ENCODE data around the gene LYPD6B. TPM values are rescaled to one million over a fixed set of nuclear protein-coding genes. Genes with fewer than 3 reads are reported as not detected.

Gene LYPD6B
- total and polyA plus RNA-seq, 2 experiments from 2014 or later = 16.8 to 26.0 TPM

DNA sequence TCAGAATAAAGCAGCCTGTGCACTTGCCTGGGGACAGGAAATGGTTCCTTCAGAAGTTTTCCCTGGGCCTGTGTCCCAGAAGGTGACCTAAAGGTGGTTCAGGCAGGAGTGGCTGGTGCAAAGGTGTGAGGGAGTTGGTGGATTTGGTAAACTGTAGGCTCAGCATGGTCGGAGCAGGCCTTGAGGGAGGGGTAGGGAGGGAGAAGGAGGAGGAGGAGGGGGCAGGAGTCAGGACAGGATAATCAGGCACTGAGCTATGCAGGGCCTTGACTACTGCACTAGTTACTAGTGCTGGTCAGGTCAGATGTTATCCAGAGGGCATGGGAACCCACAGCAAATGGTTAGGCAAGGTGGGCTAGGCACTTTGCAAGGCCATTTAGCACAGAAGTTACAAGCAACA, 21.3 kb downstream of the LYPD6B start:
- no peaks in the 10 kb centered on the region for H3K9me3 ChIP-seq (ENCODE audit: low read depth)
- WGBS (ENCODE audit: low lambda C conversion rate, missing lambda C conversion rate) = 73% methylated on average over 1 of the region's 1 CpG

DNA sequence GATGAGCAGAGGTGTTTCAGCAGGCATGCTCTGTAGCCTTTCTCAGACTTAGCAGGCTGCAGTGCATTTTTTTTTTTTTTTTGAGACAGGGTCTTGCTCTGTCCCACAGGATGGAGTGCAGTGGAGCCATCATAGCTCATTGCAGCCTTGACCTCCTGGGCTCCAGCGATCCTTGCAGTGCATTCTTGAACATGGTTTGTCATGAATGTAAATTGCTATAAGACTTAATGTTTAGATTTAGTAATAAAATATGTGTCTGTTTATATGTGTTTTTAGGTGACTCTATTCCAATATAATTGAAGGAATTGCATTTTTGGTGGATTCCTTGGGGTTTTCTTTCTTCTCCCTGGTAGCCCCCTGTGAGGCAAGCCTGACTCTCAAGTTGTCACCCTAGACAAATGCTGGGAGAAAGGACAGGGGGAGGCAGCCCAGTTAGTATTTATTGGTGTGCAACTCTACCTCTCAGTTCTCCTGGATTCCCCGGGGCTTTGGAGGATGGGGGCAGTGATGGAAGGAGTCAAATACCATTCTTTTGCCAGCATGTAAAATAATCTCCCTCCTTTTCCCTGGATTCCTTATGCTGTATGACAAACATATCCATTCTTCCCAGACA, 22.7 kb downstream of the LYPD6B start:
- Histone ChIP-seq H3K27ac (no peak overlapping the region), H3K9me3 (ENCODE audit: low read depth) (no peaks in the 10 kb centered on the region), H3K79me2 (no peaks in the 10 kb centered on the region), H4K20me1 (ENCODE audit: insufficient read depth, poor library complexity, severe bottlenecking) (no peaks in the 10 kb centered on the region), H3K4me2 (no peak overlapping the region), H3K36me3 (replicated peaks; ENCODE audit: insufficient read depth, low read depth) (no peaks in the 10 kb centered on the region), H3K4me3 (no peak overlapping the region), H3K9me2 (replicated peaks; ENCODE audit: insufficient read depth) (no peaks in the 10 kb centered on the region), H3K27me3 (no peaks in the 10 kb centered on the region), H3K4me1 (ENCODE audit: insufficient read depth) (peaks cover 10% of the 10 kb centered on the region), H2AFZ (no peak overlapping the region)
- 67% methylated on average over 2 of the region's 2 CpGs for WGBS (ENCODE audit: low lambda C conversion rate, missing lambda C conversion rate)
- TF ChIP-seq EZH2phosphoT487 (IDR thresholded peaks at IDR 0.05; ENCODE audit: low read depth, severe bottlenecking, unreplicated experiment) (no peak), EZH2 (IDR thresholded peaks at IDR 0.05; ENCODE audit: borderline replicate concordance) (no peak)
- TF ChIP-seq, protein P1, sequence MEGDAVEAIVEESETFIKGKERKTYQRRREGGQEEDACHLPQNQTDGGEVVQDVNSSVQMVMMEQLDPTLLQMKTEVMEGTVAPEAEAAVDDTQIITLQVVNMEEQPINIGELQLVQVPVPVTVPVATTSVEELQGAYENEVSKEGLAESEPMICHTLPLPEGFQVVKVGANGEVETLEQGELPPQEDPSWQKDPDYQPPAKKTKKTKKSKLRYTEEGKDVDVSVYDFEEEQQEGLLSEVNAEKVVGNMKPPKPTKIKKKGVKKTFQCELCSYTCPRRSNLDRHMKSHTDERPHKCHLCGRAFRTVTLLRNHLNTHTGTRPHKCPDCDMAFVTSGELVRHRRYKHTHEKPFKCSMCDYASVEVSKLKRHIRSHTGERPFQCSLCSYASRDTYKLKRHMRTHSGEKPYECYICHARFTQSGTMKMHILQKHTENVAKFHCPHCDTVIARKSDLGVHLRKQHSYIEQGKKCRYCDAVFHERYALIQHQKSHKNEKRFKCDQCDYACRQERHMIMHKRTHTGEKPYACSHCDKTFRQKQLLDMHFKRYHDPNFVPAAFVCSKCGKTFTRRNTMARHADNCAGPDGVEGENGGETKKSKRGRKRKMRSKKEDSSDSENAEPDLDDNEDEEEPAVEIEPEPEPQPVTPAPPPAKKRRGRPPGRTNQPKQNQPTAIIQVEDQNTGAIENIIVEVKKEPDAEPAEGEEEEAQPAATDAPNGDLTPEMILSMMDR (IDR thresholded peaks at IDR 0.05; ENCODE audit: poor library complexity) = no peak
- DNase-seq (ENCODE audit: low spot score) = no peak

More for the DNA sequence above, 21.3 kb downstream of the LYPD6B start:
- no peaks in the 10 kb centered on the region for H3K27me3 ChIP-seq
- no peaks in the 10 kb centered on the region for H3K36me3 ChIP-seq (replicated peaks; ENCODE audit: insufficient read depth, low read depth)
- no peaks in the 10 kb centered on the region for H3K9me2 ChIP-seq (replicated peaks; ENCODE audit: insufficient read depth)
- no peak overlapping the region for H3K27ac ChIP-seq
- H3K4me3 ChIP-seq = no peak overlapping the region
- H3K79me2 ChIP-seq = peaks cover under 1% of the 10 kb centered on the region
- no peak overlapping the region for H2AFZ ChIP-seq
- H3K4me1 ChIP-seq (ENCODE audit: insufficient read depth) = peaks cover 7% of the 10 kb centered on the region
- H4K20me1 ChIP-seq (ENCODE audit: insufficient read depth, poor library complexity, severe bottlenecking) = no peaks in the 10 kb centered on the region
- TF ChIP-seq EZH2phosphoT487 (IDR thresholded peaks at IDR 0.05; ENCODE audit: low read depth, severe bottlenecking, unreplicated experiment) = no peak
- TF ChIP-seq, protein P1 (IDR thresholded peaks at IDR 0.05; ENCODE audit: poor library complexity) = no peak
- TF ChIP-seq EZH2 (IDR thresholded peaks at IDR 0.05; ENCODE audit: borderline replicate concordance) = no peak
- no peak overlapping the region for H3K4me2 ChIP-seq
- DNase-seq (ENCODE audit: low spot score) = no peak

DNA sequence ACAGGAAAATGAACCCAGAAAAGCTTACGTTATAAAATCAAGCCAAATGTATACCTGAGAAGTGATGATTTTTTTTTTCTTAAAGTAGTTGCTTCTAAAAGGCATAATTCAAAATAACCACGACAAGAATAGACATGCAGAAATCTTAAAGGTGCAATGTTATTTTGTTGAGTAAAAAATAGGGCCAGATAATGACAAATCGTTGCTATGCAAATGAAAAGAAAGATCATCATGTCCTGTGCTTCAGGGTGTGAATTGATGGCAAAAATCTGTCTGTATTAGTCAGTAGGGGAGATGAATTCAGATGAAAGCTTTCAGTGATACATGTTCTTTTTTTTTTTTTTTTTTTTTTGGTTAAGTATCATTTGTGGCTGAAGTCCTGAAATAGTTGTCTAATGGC, 24.0 kb downstream of the LYPD6B start:
- no peak overlapping the region for H3K4me3 ChIP-seq
- peaks cover 9% of the 10 kb centered on the region for H3K79me2 ChIP-seq
- DNase-seq (ENCODE audit: low spot score) = no peak
- H2AFZ ChIP-seq = no peak overlapping the region
- H3K4me1 ChIP-seq (ENCODE audit: insufficient read depth) = peaks cover 10% of the 10 kb centered on the region
- 80% methylated on average over 3 of the region's 3 CpGs for WGBS (ENCODE audit: low lambda C conversion rate, missing lambda C conversion rate)
- no peaks in the 10 kb centered on the region for H3K27me3 ChIP-seq
- no peaks in the 10 kb centered on the region for H3K9me3 ChIP-seq (ENCODE audit: low read depth)
- no peak overlapping the region for H3K27ac ChIP-seq
- no peaks in the 10 kb centered on the region for H3K9me2 ChIP-seq (replicated peaks; ENCODE audit: insufficient read depth)
- no peaks in the 10 kb centered on the region for H4K20me1 ChIP-seq (ENCODE audit: insufficient read depth, poor library complexity, severe bottlenecking)
- no peak overlapping the region for H3K4me2 ChIP-seq
- TF ChIP-seq EZH2phosphoT487 (IDR thresholded peaks at IDR 0.05; ENCODE audit: low read depth, severe bottlenecking, unreplicated experiment) = no peak
- H3K36me3 ChIP-seq (replicated peaks; ENCODE audit: insufficient read depth, low read depth) = no peaks in the 10 kb centered on the region

DNA sequence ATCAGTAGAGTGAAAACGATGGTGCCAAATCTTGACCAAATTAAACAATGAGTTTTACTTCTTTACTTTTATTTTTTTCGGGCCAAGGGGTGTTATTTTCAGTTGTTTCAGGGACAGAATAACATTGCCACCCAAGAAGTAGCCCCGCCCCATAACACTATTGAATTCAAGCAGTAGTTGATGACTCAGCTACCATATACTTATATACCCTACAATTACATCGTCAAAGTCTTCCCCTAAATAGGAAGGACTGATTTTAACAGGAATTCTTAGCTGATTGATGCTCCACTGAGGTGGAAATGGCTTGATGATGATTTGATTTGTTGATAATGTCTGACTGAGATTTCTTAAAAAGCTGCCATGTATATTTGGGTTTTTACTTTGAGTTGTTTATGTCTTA, 24.7 kb downstream of the LYPD6B start:
- no peak for TF ChIP-seq EZH2 (IDR thresholded peaks at IDR 0.05; ENCODE audit: borderline replicate concordance)
- TF ChIP-seq, protein P1 (IDR thresholded peaks at IDR 0.05; ENCODE audit: poor library complexity) = no peak
- no peak for TF ChIP-seq EZH2phosphoT487 (IDR thresholded peaks at IDR 0.05; ENCODE audit: low read depth, severe bottlenecking, unreplicated experiment)
- no peak overlapping the region for H3K4me3 ChIP-seq
- peaks cover 11% of the 10 kb centered on the region for H3K79me2 ChIP-seq
- no peaks in the 10 kb centered on the region for H3K36me3 ChIP-seq (replicated peaks; ENCODE audit: insufficient read depth, low read depth)
- no peaks in the 10 kb centered on the region for H3K27me3 ChIP-seq
- no peaks in the 10 kb centered on the region for H3K9me3 ChIP-seq (ENCODE audit: low read depth)
- no peaks in the 10 kb centered on the region for H3K9me2 ChIP-seq (replicated peaks; ENCODE audit: insufficient read depth)
- H2AFZ ChIP-seq = no peak overlapping the region
- WGBS (ENCODE audit: low lambda C conversion rate, missing lambda C conversion rate) = 74% methylated on average over 4 of the region's 4 CpGs
- no peak for DNase-seq (ENCODE audit: low spot score)
- H4K20me1 ChIP-seq (ENCODE audit: insufficient read depth, poor library complexity, severe bottlenecking) = no peaks in the 10 kb centered on the region
- no peak overlapping the region for H3K27ac ChIP-seq
- no peak overlapping the region for H3K4me2 ChIP-seq
- H3K4me1 ChIP-seq (ENCODE audit: insufficient read depth) = peaks cover 10% of the 10 kb centered on the region

All from hepatocyte (in vitro differentiated cells).